Hepatocyte (in vitro differentiated cells): ENCODE results near the gene SYNGAP1. TPM values are rescaled to one million over a fixed set of nuclear protein-coding genes. Genes with fewer than 3 reads are reported as not detected.

Experiments used
- DNase-seq: peaks from one replicate; pipeline ENCODE4 v3.0.0-alpha.2; 2016; ENCODE audit warnings: low spot score
- H2AFZ ChIP-seq: fragments of 200-600 bp; sonication (generic); 2 replicates; pipeline ENCODE4 v1.6.0; 2016; ENCODE audit warnings: antibody characterized with exemption, mild to moderate bottlenecking
- H3K27ac ChIP-seq: fragments of 200-600 bp; sonication (generic); 2 replicates; pipeline ENCODE4 v1.5.1; 2016; ENCODE audit warnings: mild to moderate bottlenecking
- H3K27me3 ChIP-seq: fragments of 200-600 bp; sonication (generic); 2 replicates; pipeline ENCODE4 v1.6.1; 2016
- H3K36me3 ChIP-seq: fragments of 200-600 bp; sonication (generic); replicated peaks from 2 replicates; pipeline ENCODE4 v1.5.1; 2016; ENCODE audit warnings: low read depth; ENCODE audit not compliant: insufficient read depth
- H3K4me1 ChIP-seq: fragments of 200-600 bp; sonication (generic); 2 replicates; pipeline ENCODE4 v1.5.1; 2016; ENCODE audit warnings: mild to moderate bottlenecking, moderate library complexity; ENCODE audit not compliant: insufficient read depth
- H3K4me2 ChIP-seq: fragments of 200-600 bp; sonication (generic); 2 replicates; pipeline ENCODE4 v1.6.0; 2016
- H3K4me3 ChIP-seq: fragments of 200-600 bp; sonication (generic); 2 replicates; pipeline ENCODE4 v1.5.1; 2016; ENCODE audit warnings: mild to moderate bottlenecking
- H3K79me2 ChIP-seq: fragments of 200-600 bp; sonication (generic); 2 replicates; pipeline ENCODE4 v1.6.0; 2017; ENCODE audit warnings: mild to moderate bottlenecking
- H3K9me2 ChIP-seq: fragments of 200-600 bp; sonication (generic); replicated peaks from 2 replicates; pipeline ENCODE4 v1.6.0; 2017; ENCODE audit warnings: mild to moderate bottlenecking; ENCODE audit not compliant: insufficient read depth
- H3K9me3 ChIP-seq: fragments of 200-600 bp; sonication (generic); 2 replicates; pipeline ENCODE4 v1.5.1; 2016; ENCODE audit warnings: low read depth, mild to moderate bottlenecking
- H4K20me1 ChIP-seq: fragments of 200-600 bp; sonication (generic); 2 replicates; pipeline ENCODE4 v1.6.0; 2016; ENCODE audit warnings: mild to moderate bottlenecking; ENCODE audit not compliant: insufficient read depth, poor library complexity, severe bottlenecking
- EZH2 ChIP-seq: fragments of 200-600 bp; sonication (generic); IDR thresholded peaks from 2 replicates; pipeline ENCODE4 v1.6.1; 2016; ENCODE audit warnings: antibody characterized with exemption, mild to moderate bottlenecking, borderline replicate concordance
- EZH2phosphoT487 ChIP-seq: fragments of 200-600 bp; sonication (generic); IDR thresholded peaks from one replicate; pipeline ENCODE4 v1.6.1; 2018; ENCODE audit warnings: antibody characterized with exemption, mild to moderate bottlenecking, low read depth, moderate library complexity; ENCODE audit not compliant: unreplicated experiment, severe bottlenecking
- WGBS: methylation state at CpG from one replicate; pipeline ENCODE4 v1.1.6; 2016; ENCODE audit warnings: low lambda C conversion rate; ENCODE audit errors: missing lambda C conversion rate; 5-methylcytosine and 5-hydroxymethylcytosine counted together
- polyA plus RNA-seq: library from polyadenylated mRNA; unstranded; fragments of >200 nt; fragmentation: Nextera tagmentation; extraction: Ambion mirVana; gene quantifications from 2 replicates; pipeline ENCODE4 v1.2.1, GENCODE V29; 2016
- total RNA-seq: library from RNA; depleted of rRNA; stranded (reverse); fragments of >200 nt; gene quantifications from 2 replicates; pipeline ENCODE4 v1.2.3, GENCODE V29; 2014
- TF ChIP-seq, protein P1 (sequence below): fragments of 200-600 bp; sonication (generic); IDR thresholded peaks from 2 replicates; pipeline ENCODE4 v1.5.1; 2016; ENCODE audit warnings: antibody characterized with exemption, mild to moderate bottlenecking; ENCODE audit not compliant: poor library complexity

SYNGAP1 gene
- total and polyA plus RNA-seq, 2 experiments from 2014 or later = 5.7 to 6.6 TPM

DNA sequence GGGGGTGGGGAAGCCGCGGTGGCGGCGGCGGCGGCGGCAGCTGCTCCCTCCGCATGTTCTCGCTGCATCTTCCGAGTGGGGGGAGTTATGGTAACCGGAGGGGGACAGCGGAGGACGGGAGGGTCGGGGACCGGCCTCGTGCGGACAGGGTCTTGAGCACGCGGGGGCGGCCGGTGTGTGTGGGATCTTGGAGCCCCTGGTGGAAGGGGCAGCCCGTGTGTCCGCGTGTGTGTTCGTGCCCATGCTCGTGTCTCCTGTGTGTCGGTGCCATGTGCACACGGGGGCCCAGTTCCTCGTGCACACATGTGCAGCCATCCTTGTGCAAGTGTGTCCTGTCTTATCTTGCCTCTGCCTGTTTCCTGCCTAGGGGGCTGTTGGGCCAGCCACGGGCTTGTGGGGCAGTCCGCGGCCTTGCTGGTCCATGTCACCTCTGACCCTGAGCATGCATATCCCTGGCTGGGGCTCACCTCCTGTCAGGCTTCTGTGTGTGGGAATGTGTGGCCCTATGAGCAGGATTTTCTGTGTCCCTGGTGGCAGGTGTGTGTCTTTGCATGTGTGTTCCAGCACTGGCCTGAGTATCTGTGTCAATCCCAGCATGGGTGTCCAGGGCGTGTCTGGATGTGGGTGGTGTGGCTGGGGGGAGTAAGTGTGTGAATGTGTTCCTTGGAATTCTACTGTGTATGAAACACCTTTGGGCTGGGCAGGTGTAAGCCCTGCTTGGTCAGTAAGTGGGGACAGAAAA is 8.5 kb downstream of the SYNGAP1 start:
- no peaks in the 10 kb centered on the region for H4K20me1 ChIP-seq
- TF ChIP-seq EZH2phosphoT487 (no peak), EZH2 (no peak)
- TF ChIP-seq, protein P1, sequence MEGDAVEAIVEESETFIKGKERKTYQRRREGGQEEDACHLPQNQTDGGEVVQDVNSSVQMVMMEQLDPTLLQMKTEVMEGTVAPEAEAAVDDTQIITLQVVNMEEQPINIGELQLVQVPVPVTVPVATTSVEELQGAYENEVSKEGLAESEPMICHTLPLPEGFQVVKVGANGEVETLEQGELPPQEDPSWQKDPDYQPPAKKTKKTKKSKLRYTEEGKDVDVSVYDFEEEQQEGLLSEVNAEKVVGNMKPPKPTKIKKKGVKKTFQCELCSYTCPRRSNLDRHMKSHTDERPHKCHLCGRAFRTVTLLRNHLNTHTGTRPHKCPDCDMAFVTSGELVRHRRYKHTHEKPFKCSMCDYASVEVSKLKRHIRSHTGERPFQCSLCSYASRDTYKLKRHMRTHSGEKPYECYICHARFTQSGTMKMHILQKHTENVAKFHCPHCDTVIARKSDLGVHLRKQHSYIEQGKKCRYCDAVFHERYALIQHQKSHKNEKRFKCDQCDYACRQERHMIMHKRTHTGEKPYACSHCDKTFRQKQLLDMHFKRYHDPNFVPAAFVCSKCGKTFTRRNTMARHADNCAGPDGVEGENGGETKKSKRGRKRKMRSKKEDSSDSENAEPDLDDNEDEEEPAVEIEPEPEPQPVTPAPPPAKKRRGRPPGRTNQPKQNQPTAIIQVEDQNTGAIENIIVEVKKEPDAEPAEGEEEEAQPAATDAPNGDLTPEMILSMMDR = no peak
- no peaks in the 10 kb centered on the region for H3K27me3 ChIP-seq
- peak; percentile 67 for DNase-seq
- H3K79me2 ChIP-seq = peaks cover 54% of the 10 kb centered on the region
- H2AFZ ChIP-seq = no peak overlapping the region
- no peaks in the 10 kb centered on the region for H3K9me3 ChIP-seq
- peak overlapping the region; percentile 47 for H3K4me3 ChIP-seq
- H3K4me2 ChIP-seq = peak overlapping the region; percentile 91
- no peaks in the 10 kb centered on the region for H3K9me2 ChIP-seq
- H3K27ac ChIP-seq = peak overlapping the region; percentile 72
- H3K36me3 ChIP-seq = no peaks in the 10 kb centered on the region
- peaks cover 45% of the 10 kb centered on the region for H3K4me1 ChIP-seq
- WGBS = 18% methylated on average over 14 of the region's 33 CpGs

DNA sequence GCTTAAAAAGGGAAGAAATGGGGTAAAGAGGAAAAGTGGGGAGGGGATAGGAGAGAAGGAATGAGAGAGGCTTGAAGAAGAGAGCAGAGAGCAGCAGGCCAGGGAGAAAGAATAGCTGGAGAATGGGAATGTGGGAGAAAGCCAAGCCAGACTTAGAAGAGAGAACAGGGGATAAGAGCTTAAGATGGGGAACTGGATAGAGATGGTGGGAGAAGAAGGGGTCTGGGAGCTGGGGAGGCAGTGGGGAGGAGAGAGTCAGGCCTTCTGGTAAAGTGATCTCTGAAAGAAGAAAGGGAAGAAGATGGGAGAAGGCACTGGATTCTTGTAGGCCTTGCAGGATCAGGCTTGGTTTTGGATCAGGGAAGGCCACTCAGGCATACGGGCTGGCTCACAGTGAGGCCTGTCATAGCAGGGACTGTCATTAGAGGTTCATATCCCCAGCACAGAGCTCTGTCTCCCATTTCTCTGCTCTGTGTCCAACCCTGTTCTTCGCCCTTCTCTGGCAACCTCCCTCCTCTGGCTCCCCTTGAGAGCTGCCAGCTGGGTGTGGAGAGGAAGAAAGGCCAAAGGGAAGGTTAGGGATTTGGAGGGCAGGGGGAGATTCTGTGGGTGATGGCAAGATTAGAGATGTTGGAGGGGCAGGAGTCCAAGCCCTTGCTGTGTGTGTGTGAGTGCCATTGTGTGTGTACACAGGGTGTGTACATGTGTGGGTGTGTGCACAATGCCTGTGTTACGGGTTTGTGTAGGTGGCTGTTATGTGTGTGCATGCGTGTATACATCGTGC is 9.3 kb downstream of the SYNGAP1 start:
- peaks cover 50% of the 10 kb centered on the region for H3K79me2 ChIP-seq
- H3K36me3 ChIP-seq = no peaks in the 10 kb centered on the region
- WGBS = 81% methylated on average over 5 of the region's 5 CpGs
- H4K20me1 ChIP-seq = no peaks in the 10 kb centered on the region
- no peaks in the 10 kb centered on the region for H3K9me3 ChIP-seq
- H3K27ac ChIP-seq = peak overlapping the region; percentile 72
- H3K27me3 ChIP-seq = no peaks in the 10 kb centered on the region
- H3K4me1 ChIP-seq = peaks cover 51% of the 10 kb centered on the region
- H3K9me2 ChIP-seq = no peaks in the 10 kb centered on the region
- no peak for DNase-seq
- H2AFZ ChIP-seq = no peak overlapping the region
- H3K4me2 ChIP-seq = peak overlapping the region; percentile 91
- TF ChIP-seq EZH2phosphoT487 = no peak
- TF ChIP-seq, protein P1 = no peak
- TF ChIP-seq EZH2 = no peak
- H3K4me3 ChIP-seq = no peak overlapping the region

DNA sequence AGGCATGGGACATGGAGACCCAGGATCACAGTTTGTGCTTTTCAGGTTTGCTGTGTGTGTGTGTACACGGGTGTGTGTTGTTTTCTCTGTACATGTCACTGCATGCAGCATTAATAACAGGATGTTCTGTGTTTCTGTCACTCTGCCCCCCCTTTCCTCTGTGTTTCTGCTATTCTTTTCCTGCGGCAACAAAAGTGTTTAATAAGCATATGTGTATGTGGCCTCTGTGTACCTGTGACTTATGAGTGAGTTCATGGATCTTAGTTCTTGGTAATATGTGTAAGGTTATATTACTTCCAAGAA is 9.8 kb downstream of the SYNGAP1 start:
- Histone ChIP-seq H3K36me3 (no peaks in the 10 kb centered on the region), H3K9me3 (no peaks in the 10 kb centered on the region), H3K4me2 (no peak overlapping the region), H3K27ac (no peak overlapping the region), H4K20me1 (no peaks in the 10 kb centered on the region), H3K4me1 (peaks cover 47% of the 10 kb centered on the region), H3K79me2 (peaks cover 48% of the 10 kb centered on the region), H2AFZ (no peak overlapping the region), H3K4me3 (no peak overlapping the region), H3K9me2 (no peaks in the 10 kb centered on the region), H3K27me3 (no peaks in the 10 kb centered on the region)
- 76% methylated on average over 2 of the region's 2 CpGs for WGBS
- DNase-seq = no peak
- TF ChIP-seq EZH2 = no peak
- TF ChIP-seq, protein P1 = no peak
- no peak for TF ChIP-seq EZH2phosphoT487
